ENCODE measurements around the gene NOC4L. TPM values are rescaled to one million over a fixed set of nuclear protein-coding genes. Genes with fewer than 3 reads are reported as not detected.
"Not testable (repeated sequence)": the region's sequence is repeated elsewhere in the genome, so short reads cannot be mapped to it uniquely, and the experiment has no call there.

Gene NOC4L
- 11.4 and 12.1 TPM in 2 replicates for total RNA-seq (2014; rRNA removed; shearing (Covaris generic))
- 47.5 and 51.5 TPM in 2 replicates for polyA plus RNA-seq (2015; cell fraction: cytosol; rRNA removed)
- 40.8 and 51.6 TPM in 2 replicates for polyA plus RNA-seq (2015; cell fraction: nucleus; rRNA removed)

DNA sequence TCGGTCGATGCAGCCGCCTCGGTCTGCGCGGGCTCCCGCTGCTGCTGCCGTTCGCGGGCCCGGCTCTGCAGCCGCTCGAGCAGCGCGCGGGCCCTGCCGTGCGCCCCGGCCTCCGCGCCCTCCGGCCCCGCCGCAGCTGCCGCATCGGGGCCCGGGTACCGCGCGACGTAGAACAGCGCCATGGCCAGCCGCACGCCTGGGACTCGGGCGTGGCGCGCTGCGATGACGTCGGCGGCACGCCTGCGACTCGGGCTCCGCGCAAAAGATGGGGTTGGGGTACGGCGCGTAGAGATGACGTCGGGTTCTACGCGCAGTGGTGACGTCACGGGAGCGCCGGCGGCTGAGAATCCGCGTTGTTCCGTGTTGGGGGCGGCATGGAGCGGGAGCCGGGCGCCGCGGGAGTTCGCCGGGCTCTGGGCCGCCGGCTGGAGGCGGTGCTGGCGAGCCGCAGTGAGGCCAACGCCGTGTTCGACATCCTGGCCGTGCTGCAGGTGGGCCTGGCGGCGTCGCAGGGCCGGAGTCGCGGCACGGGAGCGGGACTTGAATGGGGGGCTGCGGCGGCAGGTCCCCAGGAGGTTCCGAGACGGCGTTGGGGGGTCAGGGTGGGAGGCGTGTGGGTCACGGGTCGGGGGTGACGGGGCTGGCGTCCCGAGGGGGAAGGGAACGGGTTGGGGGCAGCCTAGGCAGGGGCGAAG, at the start of gene NOC4L, which contains the start of gene DDX51:
Gene NOC4L (plus strand): TSS at position 343 of the 695 bp plus-strand sequence. CDS start 32 bp downstream, at position 375.
Gene DDX51 (minus strand): TSS at position 205 of the 695 bp plus-strand sequence. CDS start 23 bp downstream, at position 182.
- in situ Hi-C loops (cut with HindIII; ENCODE audit: low pct_unique_long_range_greater_than_20kb, low sequenced_read_pairs) = no loop called here
- peak; percentile 94 for DNase-seq (ENCODE audit: low read depth, low spot score)

DNA sequence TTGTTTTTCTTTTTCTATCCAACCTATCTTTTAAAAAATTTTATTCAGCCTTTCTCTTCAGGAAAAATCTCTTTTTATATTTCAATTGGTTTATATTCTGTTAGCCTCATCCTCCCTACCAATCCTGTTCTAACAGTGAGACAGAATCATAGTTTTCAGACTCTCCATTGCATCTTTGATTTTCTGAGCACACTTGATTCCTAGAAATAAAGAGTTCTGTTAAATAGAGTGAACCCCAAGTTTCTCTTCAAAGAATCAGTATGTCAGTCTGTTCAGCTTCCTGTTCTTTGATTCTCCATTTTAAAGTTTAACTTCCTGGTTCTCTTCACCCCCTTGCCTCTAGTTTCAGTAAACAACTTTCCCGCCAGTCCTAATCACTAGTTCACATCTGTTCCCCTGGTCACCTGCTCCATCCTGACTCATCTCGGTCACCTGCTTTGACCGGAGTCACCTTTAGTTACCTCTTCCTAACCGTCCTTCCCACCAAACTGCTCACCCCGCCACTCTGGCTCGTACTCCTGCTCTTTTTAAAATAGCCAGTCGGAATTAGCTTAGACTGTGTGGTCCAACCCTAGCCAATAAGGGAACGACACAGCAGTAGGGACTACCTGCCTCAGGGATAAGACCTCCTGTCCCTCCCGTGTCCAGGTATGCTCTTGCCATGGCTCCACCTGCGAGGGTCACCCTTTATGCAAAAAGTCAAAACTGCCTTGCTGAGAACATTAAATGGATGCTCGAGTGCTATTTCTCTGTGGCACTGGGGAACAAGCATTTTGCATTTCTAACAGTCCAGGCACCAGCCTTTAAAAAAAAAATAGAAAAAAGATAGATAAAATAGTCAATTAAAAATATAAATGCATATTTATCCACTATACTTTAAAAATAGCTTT, 48.5 kb upstream of the NOC4L start:
- in situ Hi-C loops (cut with HindIII; ENCODE audit: low pct_unique_long_range_greater_than_20kb, low sequenced_read_pairs) = no loop called here
- no peak for DNase-seq (ENCODE audit: low read depth, low spot score)

DNA sequence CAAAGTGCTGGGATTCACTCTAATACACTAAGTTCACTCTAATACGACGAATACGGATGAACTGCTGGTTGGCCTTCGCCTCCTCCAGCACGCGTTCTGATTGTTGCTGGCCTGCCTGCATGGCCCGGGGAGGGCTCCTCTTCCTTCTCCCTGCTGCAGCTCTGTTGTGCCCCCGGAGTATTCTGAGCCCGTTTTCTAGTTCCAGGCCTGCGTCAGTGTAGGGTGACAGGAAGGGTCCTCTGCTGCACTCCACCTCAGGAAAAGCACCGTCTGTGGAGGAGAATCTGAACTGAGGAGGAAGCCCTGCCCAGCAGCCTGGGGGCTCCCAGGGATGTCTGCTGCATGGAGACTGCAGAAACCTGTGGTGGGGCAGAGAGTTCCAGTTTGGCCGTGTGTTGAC, 44.5 kb upstream of the NOC4L start:
- DNase-seq (ENCODE audit: low read depth, low spot score) = no peak
- in situ Hi-C loops (cut with HindIII; ENCODE audit: low pct_unique_long_range_greater_than_20kb, low sequenced_read_pairs) = no loop called here

DNA sequence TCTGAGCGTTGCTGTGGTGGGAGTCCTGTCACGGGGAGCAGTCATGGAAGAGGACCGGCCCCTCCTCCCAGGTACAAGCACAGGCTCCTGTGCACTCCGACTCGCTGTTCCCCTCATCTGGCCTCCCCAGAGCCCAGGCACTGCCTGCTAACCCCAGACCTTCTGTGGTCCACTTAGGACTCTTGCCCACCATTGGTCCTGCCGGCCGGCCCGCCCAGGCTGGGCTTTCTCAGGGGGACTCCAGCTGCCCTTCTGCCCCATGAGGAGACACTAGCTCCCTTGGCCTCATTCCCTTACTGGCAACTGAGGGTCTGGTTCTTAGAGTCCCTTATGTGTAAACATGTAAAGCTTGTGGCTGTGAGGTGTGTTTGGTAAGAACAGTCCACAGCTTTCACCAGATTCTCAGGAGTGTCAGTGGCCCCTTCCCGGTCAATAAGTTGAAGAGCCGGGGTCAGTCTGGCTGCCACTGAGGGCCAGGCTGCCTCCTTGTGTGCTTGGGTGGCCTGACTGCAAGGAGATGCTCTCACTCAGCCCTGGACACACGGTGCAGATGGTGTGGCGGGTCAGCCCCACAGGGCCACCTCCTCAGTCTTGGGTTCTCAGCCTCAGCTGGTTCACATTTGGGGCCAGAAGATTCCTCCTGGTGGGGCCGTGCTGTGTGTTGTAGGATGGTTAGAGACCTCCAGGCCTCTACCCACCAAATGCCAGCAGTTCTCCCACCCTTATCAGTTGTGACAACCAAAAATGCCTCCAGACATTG, 43.8 kb upstream of the NOC4L start:
- no peak for DNase-seq (ENCODE audit: low read depth, low spot score)
- in situ Hi-C loops (cut with HindIII; ENCODE audit: low pct_unique_long_range_greater_than_20kb, low sequenced_read_pairs) = no loop called here

DNA sequence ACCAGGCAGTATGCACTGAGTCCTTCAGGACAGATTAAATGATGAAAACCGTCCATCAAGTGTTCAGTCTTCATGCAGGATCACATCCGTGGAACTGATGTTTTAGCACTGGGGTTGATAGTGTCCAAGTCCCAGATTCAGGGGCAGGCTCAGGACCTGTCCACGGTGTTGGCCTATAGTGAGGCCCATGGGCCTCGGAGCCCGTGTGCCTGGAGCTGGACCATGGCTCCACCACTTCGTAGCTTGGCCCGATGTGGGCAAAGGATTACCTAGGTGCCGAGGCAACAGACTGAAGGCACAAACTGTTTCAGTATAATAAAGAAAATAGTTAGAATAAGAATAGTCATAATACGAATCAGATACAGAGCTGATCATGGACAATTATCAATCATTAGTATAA, 42.0 kb upstream of the NOC4L start:
- in situ Hi-C loops (cut with HindIII; ENCODE audit: low pct_unique_long_range_greater_than_20kb, low sequenced_read_pairs) = no loop called here
- DNase-seq (ENCODE audit: low read depth, low spot score) = no peak

DNA sequence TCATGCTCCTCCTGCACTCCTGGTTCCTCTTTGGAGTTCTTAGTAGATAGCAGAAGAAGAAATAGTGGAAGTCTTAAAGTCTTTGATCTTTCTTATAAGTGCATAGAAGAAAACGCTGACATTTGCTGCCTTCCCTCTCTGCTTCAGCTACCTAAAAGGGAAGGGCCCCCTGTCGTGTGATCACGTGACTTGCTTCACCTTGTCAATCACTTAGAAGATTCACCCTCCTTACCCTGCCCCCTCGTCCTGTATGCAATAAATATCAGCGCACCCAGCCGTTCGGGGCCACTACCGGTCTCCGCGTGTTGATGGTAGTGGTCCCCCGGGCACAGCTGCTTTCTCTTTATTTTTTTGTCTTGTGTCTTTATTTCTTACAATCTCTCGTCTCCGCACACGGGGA, 41.2 kb upstream of the NOC4L start:
- in situ Hi-C loops (cut with HindIII; ENCODE audit: low pct_unique_long_range_greater_than_20kb, low sequenced_read_pairs); DNase-seq (ENCODE audit: low read depth, low spot score): not testable (repeated sequence)

DNA sequence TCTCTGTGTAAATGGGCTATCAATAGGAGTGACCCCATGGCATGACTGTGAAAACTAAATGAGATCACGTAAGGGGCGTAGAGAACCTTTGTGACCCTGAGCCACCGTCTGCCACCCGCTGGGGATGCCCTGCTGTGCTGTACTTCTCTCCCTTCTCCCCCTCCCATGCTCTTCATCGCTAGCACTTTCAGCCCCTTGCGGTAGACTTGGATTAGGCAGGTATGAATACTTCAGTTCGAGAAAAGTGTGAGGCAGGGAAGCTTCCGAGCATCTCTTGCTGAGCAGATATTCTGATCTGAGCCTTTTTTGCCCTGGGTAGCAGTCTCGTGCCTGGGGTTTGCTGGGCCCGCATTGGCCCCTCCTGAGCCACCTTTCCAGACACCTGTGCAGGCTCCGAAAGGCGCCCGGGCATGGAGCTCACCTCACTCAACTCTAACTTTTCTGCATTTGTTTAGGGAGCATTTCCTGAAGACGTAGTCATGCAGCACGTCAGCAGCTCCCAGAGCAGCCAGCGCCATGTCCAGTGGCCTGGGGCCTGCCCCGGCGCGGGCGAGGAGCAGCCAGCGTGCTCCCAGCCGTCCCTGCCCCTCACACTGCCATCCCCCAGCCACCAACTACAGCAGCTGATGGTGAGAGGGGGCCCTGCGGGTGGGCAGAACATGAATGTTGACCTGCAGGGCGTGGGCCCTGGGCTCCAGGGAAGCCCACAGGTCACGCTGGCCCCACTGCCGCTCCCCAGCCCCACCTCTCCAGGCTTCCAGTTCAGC, 40.5 kb upstream of the NOC4L start:
- no peak for DNase-seq (ENCODE audit: low read depth, low spot score)
- in situ Hi-C loops (cut with HindIII; ENCODE audit: low pct_unique_long_range_greater_than_20kb, low sequenced_read_pairs) = no loop called here

DNA sequence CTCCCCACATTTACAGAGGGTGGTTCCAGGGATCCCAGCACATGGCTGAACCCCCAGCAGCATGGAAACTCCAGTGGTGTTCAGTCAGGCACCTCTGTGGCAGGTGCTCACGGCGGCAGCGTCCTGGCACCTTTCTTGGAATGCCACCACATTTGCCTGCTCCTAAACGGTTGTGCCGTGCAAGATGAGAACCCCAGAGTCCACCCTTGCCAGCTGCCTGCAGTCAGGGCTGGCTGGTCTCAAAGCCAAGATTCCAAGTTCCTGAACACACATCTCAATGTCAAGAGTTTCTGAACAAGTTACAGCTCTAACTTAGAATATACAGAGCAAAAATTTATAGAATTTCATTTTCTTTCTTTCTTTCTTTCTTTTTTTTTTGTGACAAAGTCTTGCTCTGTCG, 38.8 kb upstream of the NOC4L start:
- DNase-seq (ENCODE audit: low read depth, low spot score) = no peak
- in situ Hi-C loops (cut with HindIII; ENCODE audit: low pct_unique_long_range_greater_than_20kb, low sequenced_read_pairs) = no loop called here

DNA sequence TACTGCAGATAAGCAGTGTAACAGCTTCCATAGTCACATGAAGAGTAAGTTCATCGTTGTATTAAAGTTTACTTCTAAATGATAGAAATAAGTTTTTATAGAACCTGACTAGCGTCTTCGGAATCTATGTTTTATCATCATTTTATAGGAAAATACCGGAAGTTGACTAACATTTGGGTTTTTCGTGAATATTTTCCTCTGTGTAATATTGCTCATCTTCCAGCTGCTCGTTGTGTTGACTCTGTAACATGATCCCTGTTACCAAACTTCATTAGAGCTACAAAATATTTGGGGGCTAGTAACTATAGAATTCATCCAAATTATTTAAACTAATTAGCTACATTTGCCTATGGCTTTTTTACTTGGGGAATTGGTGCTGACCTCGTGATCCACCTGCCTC, 37.3 kb upstream of the NOC4L start:
- no peak for DNase-seq (ENCODE audit: low read depth, low spot score)
- in situ Hi-C loops (cut with HindIII; ENCODE audit: low pct_unique_long_range_greater_than_20kb, low sequenced_read_pairs) = no loop called here

DNA sequence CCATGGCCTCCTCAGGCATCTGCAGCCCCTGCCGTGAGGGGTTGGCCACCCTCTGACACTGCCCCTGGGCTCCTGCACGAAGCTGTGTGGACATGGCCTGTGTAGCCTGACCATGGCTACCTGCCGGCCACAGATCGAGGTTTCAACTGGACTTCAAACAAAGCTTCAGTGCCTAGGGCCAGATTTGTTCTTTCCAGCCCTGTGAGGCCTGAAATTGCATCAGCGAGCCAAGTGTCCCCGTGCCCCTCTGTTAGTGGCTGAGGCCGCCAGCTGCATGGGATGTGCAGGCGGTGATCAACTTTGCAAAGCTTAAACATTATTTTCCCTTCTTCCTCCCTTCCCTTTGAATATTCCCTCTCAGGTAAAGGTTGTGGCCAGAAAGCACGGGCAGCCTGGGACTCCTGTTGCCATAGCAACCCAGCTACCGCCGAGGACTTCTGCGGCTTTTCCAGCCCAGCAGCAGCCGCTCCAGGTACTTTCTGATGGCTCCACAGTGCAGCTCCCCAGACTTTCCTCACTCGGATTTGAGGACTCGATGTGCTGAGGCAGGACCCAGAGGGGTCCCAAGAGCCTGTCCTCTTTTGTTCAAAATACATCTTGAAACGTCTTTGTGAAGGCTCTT, 35.9 kb upstream of the NOC4L start:
- in situ Hi-C loops (cut with HindIII; ENCODE audit: low pct_unique_long_range_greater_than_20kb, low sequenced_read_pairs) = no loop called here
- DNase-seq (ENCODE audit: low read depth, low spot score) = no peak

DNA sequence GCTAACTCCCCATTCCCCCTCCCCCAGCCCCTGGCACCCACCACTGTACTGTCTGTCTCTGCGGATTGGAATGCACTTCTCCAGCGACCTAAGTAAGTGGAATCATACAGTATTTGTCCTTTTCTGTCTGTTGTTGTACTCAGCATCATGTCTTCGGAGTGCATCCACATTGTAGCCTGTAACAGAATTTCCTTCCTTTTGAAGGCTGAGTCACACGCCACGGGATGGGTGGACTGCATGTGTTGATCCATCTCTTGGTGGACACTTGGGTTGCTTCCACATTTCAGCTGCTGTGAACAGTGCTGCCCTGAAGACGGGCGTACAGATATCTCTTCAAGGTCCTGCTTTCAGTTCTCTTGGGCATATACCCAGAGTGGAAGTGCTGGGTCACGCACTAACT, 34.5 kb upstream of the NOC4L start:
- DNase-seq (ENCODE audit: low read depth, low spot score) = no peak
- in situ Hi-C loops (cut with HindIII; ENCODE audit: low pct_unique_long_range_greater_than_20kb, low sequenced_read_pairs) = no loop called here

DNA sequence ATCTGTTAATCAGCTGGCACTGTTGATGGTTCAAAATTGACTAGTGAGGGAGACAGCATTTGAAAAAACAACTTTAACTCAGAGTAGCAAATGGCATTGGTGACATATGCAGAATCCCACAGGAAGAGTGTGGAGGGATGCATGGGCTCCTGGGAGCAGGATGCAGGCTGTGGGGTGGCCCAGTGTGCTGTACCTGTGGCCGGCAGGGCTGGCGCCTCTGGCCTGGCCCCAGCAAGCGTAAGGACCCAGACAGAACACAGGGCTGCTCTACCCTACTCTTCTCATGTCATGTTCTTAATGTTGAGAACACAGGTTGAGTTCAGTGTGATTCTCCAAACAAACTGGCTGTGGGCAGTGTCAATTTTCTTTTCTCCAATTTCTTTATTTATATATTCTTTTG, 33.6 kb upstream of the NOC4L start:
- in situ Hi-C loops (cut with HindIII; ENCODE audit: low pct_unique_long_range_greater_than_20kb, low sequenced_read_pairs) = no loop called here
- DNase-seq (ENCODE audit: low read depth, low spot score) = no peak

DNA sequence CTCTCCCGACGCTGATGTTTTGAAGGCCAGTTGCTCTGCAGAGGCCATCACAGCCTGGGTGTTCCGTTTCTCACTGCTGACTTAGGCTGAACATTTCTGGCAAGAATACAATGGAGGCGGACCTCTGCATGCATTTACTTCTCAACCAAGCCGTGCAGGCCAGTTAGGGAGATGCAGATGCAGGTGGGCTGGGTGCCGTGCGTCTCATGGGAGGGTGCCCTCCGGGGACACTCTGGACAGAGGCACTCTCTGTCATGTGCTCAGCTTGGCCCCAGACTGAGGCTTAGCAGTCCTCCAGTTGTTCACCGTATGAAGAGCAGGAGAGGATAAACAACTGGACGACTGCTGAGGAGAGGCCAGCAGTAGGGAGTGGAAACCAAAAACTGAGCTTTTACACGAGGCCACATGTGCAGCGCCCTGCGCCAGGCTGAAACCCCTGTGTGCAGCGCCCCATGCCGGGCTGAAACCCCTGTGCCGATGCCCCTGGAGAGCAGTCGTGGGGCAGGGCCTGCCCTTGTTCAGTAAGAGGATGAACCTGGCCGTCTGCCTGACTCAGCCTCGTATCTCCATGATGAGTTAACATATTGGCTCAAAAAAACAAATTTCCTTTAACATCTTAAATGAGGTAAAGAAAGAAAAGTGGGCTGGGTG, 32.5 kb upstream of the NOC4L start:
- DNase-seq (ENCODE audit: low read depth, low spot score) = no peak
- in situ Hi-C loops (cut with HindIII; ENCODE audit: low pct_unique_long_range_greater_than_20kb, low sequenced_read_pairs) = no loop called here

DNA sequence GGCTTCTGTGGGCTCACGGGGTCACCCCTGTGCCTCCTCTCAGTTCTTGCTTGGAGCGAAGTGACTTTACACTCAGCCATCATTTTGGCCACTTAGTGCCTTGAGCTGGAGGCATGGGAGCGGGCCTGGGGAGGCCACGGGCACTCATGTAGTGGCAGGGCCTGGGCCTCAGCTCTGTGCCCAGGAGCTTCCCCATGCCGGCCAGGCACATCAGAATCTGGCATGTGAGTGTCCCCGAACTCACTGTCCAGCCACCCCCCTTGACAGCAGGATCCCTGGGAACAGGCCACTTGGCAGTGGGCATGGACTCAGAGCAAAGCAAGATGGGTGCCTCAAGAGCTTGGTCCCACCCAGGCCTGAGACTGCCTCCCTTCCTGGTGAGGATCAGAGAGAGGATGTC, 29.6 kb upstream of the NOC4L start:
- in situ Hi-C loops (cut with HindIII; ENCODE audit: low pct_unique_long_range_greater_than_20kb, low sequenced_read_pairs) = no loop called here
- DNase-seq (ENCODE audit: low read depth, low spot score) = no peak

DNA sequence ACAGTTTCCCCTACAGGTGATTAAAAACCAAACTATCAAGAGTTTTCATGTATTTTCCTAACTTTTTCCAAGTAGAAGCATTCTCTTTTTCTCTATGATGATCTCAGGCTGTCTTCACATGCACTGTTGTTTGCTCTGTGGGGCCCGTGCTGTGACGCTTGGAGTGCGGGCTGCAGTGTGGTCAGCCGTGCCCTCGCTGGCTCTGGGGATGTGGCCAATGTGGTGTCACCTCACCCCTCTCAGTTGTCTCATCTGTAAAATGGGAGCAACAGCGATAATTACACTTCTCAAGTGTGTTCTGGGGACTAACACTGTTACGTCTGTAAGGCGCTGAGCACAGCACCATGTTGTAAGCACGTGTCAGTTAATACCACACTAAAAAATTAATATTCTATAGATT, 28.8 kb upstream of the NOC4L start:
- in situ Hi-C loops (cut with HindIII; ENCODE audit: low pct_unique_long_range_greater_than_20kb, low sequenced_read_pairs) = no loop called here

DNA sequence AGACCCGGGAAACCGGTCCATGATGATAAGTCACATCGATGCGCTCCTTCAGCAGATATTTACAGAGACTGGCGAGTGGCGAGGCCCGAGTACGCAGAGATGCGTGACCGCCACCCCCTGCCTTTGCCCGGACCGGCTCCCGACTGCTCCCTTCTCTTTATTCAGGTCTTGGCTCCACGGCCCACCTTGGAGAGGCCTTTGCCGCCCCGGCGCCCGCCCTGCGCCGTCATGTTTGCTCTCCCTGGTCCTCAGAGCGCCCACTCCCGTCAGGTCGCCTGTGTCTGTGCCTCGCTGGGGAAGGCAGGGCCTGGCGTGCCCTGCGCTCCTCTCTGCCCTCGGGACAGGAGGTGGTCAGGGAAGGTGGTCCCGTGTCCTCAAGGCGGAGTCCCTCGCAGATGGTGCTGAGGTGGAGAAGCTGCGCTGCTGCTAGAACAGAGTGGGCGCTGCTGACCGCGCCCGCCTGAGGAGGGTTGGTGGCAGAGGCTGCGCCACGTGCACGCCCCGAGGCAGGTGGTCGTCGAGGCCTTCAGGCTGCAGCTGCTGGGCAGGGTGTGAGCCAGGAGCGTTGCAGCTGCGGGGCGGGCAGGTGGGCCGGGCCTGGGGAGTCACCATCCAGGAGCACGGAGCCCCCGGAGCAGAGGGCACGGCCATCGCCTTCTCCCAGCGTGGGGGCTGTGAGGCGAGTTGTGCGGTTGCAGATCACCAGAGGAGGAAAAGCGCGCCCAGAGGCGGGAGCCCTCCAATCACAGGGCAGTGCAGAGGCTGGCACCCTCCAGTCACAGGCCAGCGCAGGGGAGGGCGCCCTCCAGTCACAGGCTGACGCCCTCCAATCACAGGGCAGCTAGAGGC, 27.3 kb upstream of the NOC4L start:
- no peak for DNase-seq (ENCODE audit: low read depth, low spot score)
- in situ Hi-C loops (cut with HindIII; ENCODE audit: low pct_unique_long_range_greater_than_20kb, low sequenced_read_pairs) = no loop called here

More for the DNA sequence above, 28.8 kb upstream of the NOC4L start:
- DNase-seq (ENCODE audit: low read depth, low spot score) = no peak

Measured in SK-MEL-5 (cell line).